ENCODE data around the gene ZNF550.

The ZNF550 gene

GRCh38 chr19:57559404-57560025, at the start of gene ZNF550:
TSS of gene ZNF550 (minus strand) at chr19:57559863. CDS start at chr19:57559682, 181 bp downstream.
- DNase-seq (ENCODE audit: low spot score in 2 of 2) (peak; percentile 68 to 76), ATAC-seq (replicated peaks; ENCODE audit: extremely low read depth, poor library complexity, severe bottlenecking) (peak; percentile 99)
- Mint-ChIP-seq H3K36me3 (ENCODE audit: insufficient read depth) (peaks cover 10% of the 10 kb centered on the region), H3K27me3 (peaks cover 9% of the 10 kb centered on the region), H3K4me3 (peak within 1 kb of the TSS; percentile 95), H3K4me1 (peaks cover 34% of the 10 kb centered on the region), H3K27ac (ENCODE audit: low read depth) (peak within 1 kb of the TSS; percentile 94), H3K9me3 (peaks cover 10% of the 10 kb centered on the region)

- DNase-seq (ENCODE audit: low spot score in 2 of 2) (no peak), ATAC-seq (replicated peaks; ENCODE audit: extremely low read depth, poor library complexity, severe bottlenecking) (no peak)
- Mint-ChIP-seq H3K27ac (ENCODE audit: low read depth) (no peak overlapping the region), H3K36me3 (ENCODE audit: insufficient read depth) (peaks cover 13% of the 10 kb centered on the region), H3K4me3 (no peak overlapping the region), H3K4me1 (no peaks in the 10 kb centered on the region), H3K9me3 (peaks cover 31% of the 10 kb centered on the region), H3K27me3 (no peaks in the 10 kb centered on the region)
Observed at GRCh38 chr19:57606931-57607330, 47.3 kb upstream of the ZNF550 start.

- Mint-ChIP-seq H3K4me3 (peak within 1 kb of the TSS; percentile 81), H3K27ac (ENCODE audit: low read depth) (peak within 1 kb of the TSS; percentile 68), H3K36me3 (ENCODE audit: insufficient read depth) (peaks cover 4% of the 10 kb centered on the region), H3K9me3 (peaks cover 33% of the 10 kb centered on the region), H3K27me3 (no peaks in the 10 kb centered on the region), H3K4me1 (peaks cover 22% of the 10 kb centered on the region)
- ATAC-seq (replicated peaks; ENCODE audit: extremely low read depth, poor library complexity, severe bottlenecking) (peak; percentile 91), DNase-seq (ENCODE audit: low spot score in 2 of 2) (peak; percentile 66 to 67)
Observed at GRCh38 chr19:57599761-57600383, 40.2 kb upstream of the ZNF550 start, which contains the start of gene ZNF530. TSS of gene ZNF530 (plus strand) at chr19:57599885. CDS start at chr19:57604346, 4,461 bp downstream.

- Mint-ChIP-seq H3K27ac (ENCODE audit: low read depth) (peak overlapping the region; percentile 68), H3K36me3 (ENCODE audit: insufficient read depth) (peaks cover 4% of the 10 kb centered on the region), H3K9me3 (peaks cover 28% of the 10 kb centered on the region), H3K27me3 (no peaks in the 10 kb centered on the region), H3K4me3 (peak overlapping the region; percentile 81), H3K4me1 (peaks cover 22% of the 10 kb centered on the region)
- ATAC-seq (replicated peaks; ENCODE audit: extremely low read depth, poor library complexity, severe bottlenecking) (no peak), DNase-seq (ENCODE audit: low spot score in 2 of 2) (no peak)
Observed at GRCh38 chr19:57599377-57599760, 39.7 kb upstream of the ZNF550 start.

- Mint-ChIP-seq H3K4me3 (no peak overlapping the region), H3K4me1 (peaks cover 13% of the 10 kb centered on the region), H3K36me3 (ENCODE audit: insufficient read depth) (peaks cover 7% of the 10 kb centered on the region), H3K27me3 (no peaks in the 10 kb centered on the region), H3K27ac (ENCODE audit: low read depth) (no peak overlapping the region), H3K9me3 (peaks cover 40% of the 10 kb centered on the region)
- DNase-seq (ENCODE audit: low spot score in 2 of 2) (no peak), ATAC-seq (replicated peaks; ENCODE audit: extremely low read depth, poor library complexity, severe bottlenecking) (no peak)
Observed at GRCh38 chr19:57587529-57587928, 27.9 kb upstream of the ZNF550 start.

- H3K9me3 Mint-ChIP-seq: peaks cover 30% of the 10 kb centered on the region
- peak; percentile 51 to 69 for DNase-seq (ENCODE audit: low spot score in 2 of 2)
- H3K4me3 Mint-ChIP-seq: peak within 1 kb of the TSS; percentile 84
- ATAC-seq (replicated peaks; ENCODE audit: extremely low read depth, poor library complexity, severe bottlenecking): peak; percentile 76
- H3K27ac Mint-ChIP-seq (ENCODE audit: low read depth): peak within 1 kb of the TSS; percentile 63
- peaks cover 5% of the 10 kb centered on the region for H3K36me3 Mint-ChIP-seq (ENCODE audit: insufficient read depth)
- H3K27me3 Mint-ChIP-seq: no peaks in the 10 kb centered on the region
- H3K4me1 Mint-ChIP-seq: peaks cover 14% of the 10 kb centered on the region
Observed at GRCh38 chr19:57583521-57584416, 24.1 kb upstream of the ZNF550 start, which contains the start of gene ZIK1. TSS of gene ZIK1 (plus strand) at chr19:57584145. CDS start at chr19:57584357, 212 bp downstream.

GRCh38 chr19:57583104-57583520, 23.4 kb upstream of the ZNF550 start:
- Mint-ChIP-seq H3K9me3 (peaks cover 27% of the 10 kb centered on the region), H3K4me3 (no peak overlapping the region), H3K36me3 (ENCODE audit: insufficient read depth) (peaks cover 5% of the 10 kb centered on the region), H3K27me3 (no peaks in the 10 kb centered on the region), H3K27ac (ENCODE audit: low read depth) (no peak overlapping the region), H3K4me1 (peaks cover 14% of the 10 kb centered on the region)
- no peak for DNase-seq (ENCODE audit: low spot score in 2 of 2)
- no peak for ATAC-seq (replicated peaks; ENCODE audit: extremely low read depth, poor library complexity, severe bottlenecking)

- peak within 1 kb of the TSS; percentile 59 for H3K27ac Mint-ChIP-seq (ENCODE audit: low read depth)
- no peaks in the 10 kb centered on the region for H3K27me3 Mint-ChIP-seq
- peak; percentile 86 to 96 for DNase-seq (ENCODE audit: low spot score in 2 of 2)
- peaks cover 18% of the 10 kb centered on the region for H3K36me3 Mint-ChIP-seq (ENCODE audit: insufficient read depth)
- peaks cover 38% of the 10 kb centered on the region for H3K9me3 Mint-ChIP-seq
- H3K4me3 Mint-ChIP-seq: peak within 1 kb of the TSS; percentile 80
- ATAC-seq (replicated peaks; ENCODE audit: extremely low read depth, poor library complexity, severe bottlenecking): peak; percentile 97
- H3K4me1 Mint-ChIP-seq: peaks cover 27% of the 10 kb centered on the region
Observed at GRCh38 chr19:57578487-57579205, 19.0 kb upstream of the ZNF550 start, which contains the start of gene ZNF416. TSS of gene ZNF416 (minus strand) at chr19:57578911. CDS start at chr19:57578704, 207 bp downstream.

GRCh38 chr19:57576661-57577060, 17.0 kb upstream of the ZNF550 start:
- H3K4me1 Mint-ChIP-seq: peaks cover 25% of the 10 kb centered on the region
- peak overlapping the region; percentile 80 for H3K4me3 Mint-ChIP-seq
- H3K36me3 Mint-ChIP-seq (ENCODE audit: insufficient read depth): peaks cover 27% of the 10 kb centered on the region
- H3K9me3 Mint-ChIP-seq: peaks cover 33% of the 10 kb centered on the region
- no peak overlapping the region for H3K27ac Mint-ChIP-seq (ENCODE audit: low read depth)
- no peak for ATAC-seq (replicated peaks; ENCODE audit: extremely low read depth, poor library complexity, severe bottlenecking)
- H3K27me3 Mint-ChIP-seq: no peaks in the 10 kb centered on the region
- no peak for DNase-seq (ENCODE audit: low spot score in 2 of 2)

- no peaks in the 10 kb centered on the region for H3K27me3 Mint-ChIP-seq
- peaks cover 14% of the 10 kb centered on the region for H3K4me1 Mint-ChIP-seq
- H3K9me3 Mint-ChIP-seq: peaks cover 44% of the 10 kb centered on the region
- peaks cover 27% of the 10 kb centered on the region for H3K36me3 Mint-ChIP-seq (ENCODE audit: insufficient read depth)
- no peak overlapping the region for H3K27ac Mint-ChIP-seq (ENCODE audit: low read depth)
- ATAC-seq (replicated peaks; ENCODE audit: extremely low read depth, poor library complexity, severe bottlenecking) (no peak), DNase-seq (ENCODE audit: low spot score in 2 of 2) (no peak)
- H3K4me3 Mint-ChIP-seq: no peak overlapping the region
Observed at GRCh38 chr19:57572415-57572947, 12.8 kb upstream of the ZNF550 start.

GRCh38 chr19:57570707-57571106, 11.0 kb upstream of the ZNF550 start:
- ATAC-seq (replicated peaks; ENCODE audit: extremely low read depth, poor library complexity, severe bottlenecking) (no peak), DNase-seq (ENCODE audit: low spot score in 2 of 2) (no peak)
- peaks cover 42% of the 10 kb centered on the region for H3K9me3 Mint-ChIP-seq
- no peaks in the 10 kb centered on the region for H3K4me1 Mint-ChIP-seq
- no peaks in the 10 kb centered on the region for H3K27me3 Mint-ChIP-seq
- no peak overlapping the region for H3K27ac Mint-ChIP-seq (ENCODE audit: low read depth)
- H3K36me3 Mint-ChIP-seq (ENCODE audit: insufficient read depth): peaks cover 22% of the 10 kb centered on the region
- H3K4me3 Mint-ChIP-seq: no peak overlapping the region
